GM12878 (cell line): ENCODE measurements around the gene MYO1D. TPM values are rescaled to one million over a fixed set of nuclear protein-coding genes. Genes with fewer than 3 reads are reported as not detected.

Source experiments
- ATAC-seq: fragments of 200-7000 bp; cut with Tn5 transposase; 3 replicates; pipeline ENCODE4 v1.9.1; 2020; ENCODE audit warnings: mild to moderate bottlenecking, moderate library complexity
- BruUV-seq: library from RNA; stranded (reverse); fragments of 400-500 nt; replicated peaks from 2 replicates; lab custom pipeline; 2021; lab: Mats Ljungman, UMichigan
- CTCF ChIA-PET: fragments of 300-600 bp; sonication (Branson Sonifier 250); formaldehyde crosslinking; extraction: SDS; loops from one replicate; lab custom pipeline; 2021; ENCODE audit warnings: inconsistent platforms; lab: Yijun Ruan, JAX
- POLR2A ChIA-PET: fragments of 350-600 bp; formaldehyde crosslinking; extraction: SDS; loops from one replicate; lab custom pipeline; 2021; ENCODE audit warnings: inconsistent platforms; lab: Charles Lee
- RAD21 ChIA-PET: fragments of 300-600 bp; sonication (Branson Sonifier 250); formaldehyde crosslinking; loops from one replicate; lab custom pipeline; 2023; ENCODE audit warnings: antibody characterized with exemption; ENCODE audit not compliant: unreplicated experiment; lab: Charles Lee
- SMC1A ChIA-PET: fragments of 300-600 bp; sonication (Branson Sonifier 250); formaldehyde crosslinking; loops from one replicate; lab custom pipeline; 2023; ENCODE audit not compliant: unreplicated experiment, uncharacterized antibody; lab: Charles Lee
- DNase-seq: peaks from one replicate; pipeline ENCODE4 v3.0.0-alpha.2; 2011; ENCODE audit warnings: low read depth, low spot score
- FAIRE-seq: peaks from 3 replicates; lab custom pipeline; 2011; peaks lifted over from hg19 to GRCh38; lab: Jason Lieb, UNC
- H2AFZ ChIP-seq: 2 replicates; pipeline ENCODE4 v1.6.0; 2011; ENCODE audit warnings: low read depth, low read length, control low read depth; ENCODE audit not compliant: control insufficient read depth
- H3K27ac ChIP-seq: 2 replicates; pipeline ENCODE4 v1.5.1; 2011; ENCODE audit warnings: control low read depth; ENCODE audit not compliant: control insufficient read depth, insufficient read depth
- H3K27me3 ChIP-seq, 2 experiments: replicated peaks in 1 of 2; 2 replicates each; pipeline versions ENCODE4 v1.6.0 to v1.6.1; 2011; ENCODE audit warnings: low read length in 1 of 2; ENCODE audit not compliant: control insufficient read depth in 2 of 2, insufficient read depth in 2 of 2
- H3K36me3 ChIP-seq, 2 experiments: 2 replicates each; pipeline ENCODE4 v1.5.1; 2011; ENCODE audit warnings: low read length in 1 of 2; ENCODE audit not compliant: control insufficient read depth in 2 of 2, insufficient read depth in 2 of 2
- H3K4me1 ChIP-seq: 2 replicates; pipeline ENCODE4 v1.6.1; 2011; ENCODE audit warnings: mild to moderate bottlenecking, low read length, moderate library complexity, mixed read lengths; ENCODE audit not compliant: control insufficient read depth, insufficient read depth
- H3K4me2 ChIP-seq: 2 replicates; pipeline ENCODE4 v1.6.0; 2011; ENCODE audit warnings: control low read depth; ENCODE audit not compliant: control insufficient read depth, insufficient read depth
- H3K4me3 ChIP-seq: fragments of 200-600 bp; sonication (generic); 2 replicates; pipeline ENCODE4 v1.5.1; 2016
- H3K79me2 ChIP-seq: 2 replicates; pipeline ENCODE4 v1.6.0; 2011; ENCODE audit warnings: low read length; ENCODE audit not compliant: control insufficient read depth, insufficient read depth
- H3K9ac ChIP-seq: 2 replicates; pipeline ENCODE4 v1.8.0; 2011; ENCODE audit warnings: low read length, control low read depth, mixed read lengths; ENCODE audit not compliant: control insufficient read depth, insufficient read depth
- H3K9me3 ChIP-seq: replicated peaks from 3 replicates; pipeline ENCODE4 v1.5.1; 2011; ENCODE audit warnings: mild to moderate bottlenecking, low read length; ENCODE audit not compliant: control insufficient read depth, insufficient read depth
- H4K20me1 ChIP-seq: 2 replicates; pipeline ENCODE4 v1.6.0; 2011; ENCODE audit not compliant: control insufficient read depth, insufficient read depth
- BCL11A ChIP-seq: IDR thresholded peaks from 2 replicates; pipeline ENCODE4 v1.6.1; 2011; ENCODE audit warnings: low read depth, low read length
- FOS ChIP-seq: IDR thresholded peaks from 3 replicates; pipeline ENCODE4 v1.6.1; 2011; ENCODE audit warnings: borderline replicate concordance; ENCODE audit not compliant: insufficient read length; ENCODE audit errors: extremely low read depth
- FOXK2 ChIP-seq: fragments of 450-650 bp; IDR thresholded peaks from 2 replicates; pipeline ENCODE4 v1.6.1; 2017; ENCODE audit warnings: mild to moderate bottlenecking, moderate library complexity
- GABPA ChIP-seq: IDR thresholded peaks from 2 replicates; pipeline ENCODE4 v1.6.1; 2014; ENCODE audit warnings: antibody characterized with exemption, low read depth, mild to moderate bottlenecking, inconsistent platforms
- HDAC6 ChIP-seq: fragments of 200-600 bp; sonication (generic); IDR thresholded peaks from one replicate; pipeline ENCODE4 v1.8.0; 2017; ENCODE audit warnings: antibody characterized with exemption; ENCODE audit not compliant: unreplicated experiment
- KLF5 ChIP-seq: fragments of 450-650 bp; IDR thresholded peaks from 2 replicates; pipeline ENCODE4 v1.6.1; 2014; ENCODE audit warnings: mild to moderate bottlenecking; ENCODE audit not compliant: partially characterized antibody
- NR2C2 ChIP-seq: IDR thresholded peaks from 2 replicates; pipeline ENCODE4 v1.6.1; 2011; ENCODE audit warnings: borderline replicate concordance, low read depth; ENCODE audit not compliant: control insufficient read depth, insufficient read length
- POU2F2 ChIP-seq: IDR thresholded peaks from 3 replicates; pipeline ENCODE4 v1.6.1; 2011; ENCODE audit warnings: low read depth, mild to moderate bottlenecking, low read length, borderline replicate concordance
- RFX5 ChIP-seq: IDR thresholded peaks from 2 replicates; pipeline ENCODE4 v1.6.1; 2011; ENCODE audit warnings: low read depth, low read length, improper control_type of control experiment
- SMAD5 ChIP-seq: IDR thresholded peaks from 2 replicates; pipeline ENCODE4 v1.6.1; 2016; ENCODE audit warnings: antibody characterized with exemption, low read depth
- YBX1 ChIP-seq: fragments of 450-650 bp; IDR thresholded peaks from 2 replicates; pipeline ENCODE4 v1.6.1; 2016; ENCODE audit warnings: antibody characterized with exemption
- WGBS: methylation state at CpG from one replicate; pipeline ENCODE4 v1.1.6; 2016; ENCODE audit warnings: low lambda C conversion rate; ENCODE audit not compliant: insufficient replicate concordance, insufficient coverage; ENCODE audit errors: missing lambda C conversion rate; 5-methylcytosine and 5-hydroxymethylcytosine counted together
- in situ Hi-C: fragments of 300-500 bp; cut with MboI; formaldehyde crosslinking; loops from 9 replicates; pipeline ENCODE4 v1.14.3; 2018; ENCODE audit warnings: mixed read lengths
- intact Hi-C: fragments of 100-400 bp; cut with micrococcal nuclease; formaldehyde crosslinking; loops from one replicate; pipeline ENCODE4 v1.14.2; 2022; ENCODE audit not compliant: unreplicated experiment
- polyA plus RNA-seq, 11 experiments: library from polyadenylated mRNA; depleted of rRNA in 4 of 11; unstranded in 6 of 11; stranded (reverse) in 5 of 11; fragments of >200 nt; fragmentation: Nextera tagmentation in 4 of 11; fragmentation: Illumina TruSeq in 1 of 11; extraction: Ambion mirVana in 4 of 11; extraction: Trizol in 1 of 11; gene quantifications; 1 replicate in 1 of 11; 2 replicates in 10 of 11; pipeline versions ENCODE4 v1.2.1 to v1.2.3, GENCODE V29; 2011 to 2016; ENCODE audit warnings: inconsistent platforms in 2 of 11, missing spikeins in 2 of 11, low read depth in 1 of 11
- total RNA-seq, 4 experiments: library from RNA; depleted of rRNA in 3 of 4; stranded (reverse); fragments of >200 nt in 3 of 4; fragmentation: Illumina TruSeq in 1 of 4; extraction: Trizol in 1 of 4; gene quantifications; 2 replicates each; pipeline versions ENCODE4 v1.2.1 to v1.2.3, GENCODE V29; 2013 to 2021
- TF ChIP-seq, protein P1 (sequence below): IDR thresholded peaks from 2 replicates; pipeline ENCODE4 v1.6.1; 2011; ENCODE audit warnings: low read depth, mild to moderate bottlenecking, low read length, moderate library complexity, borderline replicate concordance; ENCODE audit errors: extremely low read depth

MYO1D gene
- total and polyA plus RNA-seq, 10 of the 15 experiments (the other 5 are each of a cell fraction or from before 2014, with no cell fraction given) = 1.8 to 37.7 (median 25.4) TPM

DNA sequence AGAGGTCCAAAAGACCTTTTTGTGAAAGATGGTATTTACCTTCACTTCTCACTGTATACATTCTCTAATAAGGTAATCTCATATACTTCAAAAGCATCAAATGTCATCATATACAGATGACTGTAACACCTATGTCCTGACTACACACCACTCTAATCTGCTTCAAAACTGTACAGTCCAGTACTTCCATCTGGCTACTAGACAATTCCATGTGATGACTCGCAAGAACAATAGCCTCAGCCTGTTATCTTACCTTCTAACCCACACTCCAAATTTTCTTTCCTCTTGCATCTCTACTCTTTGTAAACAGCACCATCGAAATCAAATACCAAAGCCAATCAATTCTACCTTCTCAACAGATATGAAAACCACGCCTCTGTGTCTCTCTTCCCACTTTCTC is 24.1 kb downstream of the MYO1D start:
- no TSS peak for BruUV-seq
- Histone ChIP-seq H3K36me3 (no peaks in the 10 kb centered on the region), H3K79me2 (no peaks in the 10 kb centered on the region; the same call in 1 of the 2 replicates), H3K4me3 (no peak overlapping the region), H3K4me1 (no peaks in the 10 kb centered on the region), H3K4me2 (no peak overlapping the region), H4K20me1 (no peaks in the 10 kb centered on the region), H3K9me3 (no peaks in the 10 kb centered on the region), H2AFZ (no peak overlapping the region), H3K27me3 (no peaks in the 10 kb centered on the region), H3K27ac (no peak overlapping the region), H3K9ac (no peak overlapping the region)
- in situ Hi-C loops = no loop called here
- no peak for FAIRE-seq
- ChIA-PET SMC1A (interaction anchor here (12.8 kb wide), 1 partner anchor 22 kb away, joined by 127 read pairs; the partner anchor contains the start of gene MYO1D), RAD21 (no interaction called here), CTCF (no interaction called here), POLR2A (no interaction called here)
- no peak for TF ChIP-seq HDAC6
- TF ChIP-seq POU2F2 = no peak
- TF ChIP-seq YBX1 = no peak
- TF ChIP-seq KLF5 = no peak
- TF ChIP-seq, protein P1, sequence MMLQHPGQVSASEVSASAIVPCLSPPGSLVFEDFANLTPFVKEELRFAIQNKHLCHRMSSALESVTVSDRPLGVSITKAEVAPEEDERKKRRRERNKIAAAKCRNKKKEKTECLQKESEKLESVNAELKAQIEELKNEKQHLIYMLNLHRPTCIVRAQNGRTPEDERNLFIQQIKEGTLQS = no peak
- no peak for DNase-seq
- no peak for ATAC-seq
- intact Hi-C loops = no loop called here
- WGBS = 79% methylated on average over 3 of the region's 3 CpGs

DNA sequence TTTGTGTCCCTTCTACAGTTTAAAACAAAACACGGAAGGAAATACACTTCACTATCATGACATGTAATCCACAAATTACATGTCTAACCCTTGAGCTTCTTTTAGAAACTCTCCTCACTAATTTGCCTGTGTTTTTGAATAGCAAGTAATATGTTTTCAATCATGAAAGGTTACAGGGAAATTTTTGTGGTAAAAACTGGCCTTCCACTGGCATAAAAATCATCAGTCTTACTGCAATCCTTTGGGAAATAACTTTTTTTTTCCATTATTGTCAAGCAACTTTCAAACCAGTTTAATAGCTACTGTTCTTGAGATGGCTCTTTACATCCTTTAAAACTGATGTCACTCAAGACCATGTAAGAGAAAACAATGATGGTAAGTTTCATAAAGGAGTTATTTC is 27.0 kb downstream of the MYO1D start:
- BruUV-seq = no TSS peak
- intact Hi-C loops (no loop called here), in situ Hi-C loops (no loop called here)
- no peaks in the 10 kb centered on the region for H3K27me3 ChIP-seq
- WGBS = 95% methylated on average over 1 of the region's 1 CpG
- CTCF ChIA-PET = interaction anchor here (1.2 kb wide), 1 partner anchor 27 kb away, joined by 3 read pairs; the partner anchor contains the start of gene MYO1D
- no peak for DNase-seq
- H4K20me1 ChIP-seq = no peaks in the 10 kb centered on the region
- POLR2A ChIA-PET = interaction anchor here (1.2 kb wide), 1 partner anchor 10 kb away, joined by 3 read pairs; no protein-coding TSS in a partner anchor
- SMC1A ChIA-PET = interaction anchor here (0.7 to 1.2 kb wide), 5 partner anchors 11 to 68 kb away, joined by 3 to 4 read pairs (median 3); no protein-coding TSS in a partner anchor
- H3K4me3 ChIP-seq = no peak overlapping the region
- H3K27ac ChIP-seq = no peak overlapping the region
- H3K79me2 ChIP-seq = no peaks in the 10 kb centered on the region; the same call in 1 of the 2 replicates
- H3K4me1 ChIP-seq = no peaks in the 10 kb centered on the region
- H3K4me2 ChIP-seq = no peak overlapping the region
- H3K9ac ChIP-seq = no peak overlapping the region
- no peaks in the 10 kb centered on the region for H3K9me3 ChIP-seq
- no peaks in the 10 kb centered on the region for H3K36me3 ChIP-seq
- no peak for FAIRE-seq
- H2AFZ ChIP-seq = no peak overlapping the region
- ATAC-seq = no peak
- RAD21 ChIA-PET = no interaction called here
- TF ChIP-seq BCL11A (no peak), FOS (no peak), FOXK2 (no peak), RFX5 (no peak), SMAD5 (no peak), GABPA (no peak), NR2C2 (no peak)
- TF ChIP-seq, all 136 proteins: peak for 0
